CD14-positive monocyte (primary cell): ENCODE data around the gene PDF. TPM values are rescaled to one million over a fixed set of nuclear protein-coding genes. Genes with fewer than 3 reads are reported as not detected.

Experiments
- DNase-seq, 3 donors: peaks; one replicate each; pipeline ENCODE4 v3.0.0-alpha.2; 2011 to 2022
- H2AFZ ChIP-seq: 2 replicates; pipeline ENCODE4 v1.6.0; 2012; ENCODE audit warnings: mild to moderate bottlenecking, low read depth, low read length, inconsistent platforms; ENCODE audit not compliant: insufficient read depth, poor library complexity, severe bottlenecking
- H3K27ac ChIP-seq, 2 donors: 1 replicate in 1 of 2; 2 replicates in 1 of 2; pipeline ENCODE4 v1.5.1; 2012 to 2013; ENCODE audit warnings: low read length in 2 of 2, control low read depth in 1 of 2, inconsistent platforms in 1 of 2, low read depth in 1 of 2, mild to moderate bottlenecking in 1 of 2
- H3K27me3 ChIP-seq, 2 donors: one replicate each; pipeline versions ENCODE4 v1.6.0 to v1.6.1; 2011 to 2013; ENCODE audit warnings: low read length in 2 of 2; ENCODE audit not compliant: control insufficient read depth in 2 of 2, insufficient read depth in 2 of 2
- H3K36me3 ChIP-seq, 2 donors: replicated peaks in 1 of 2; 1 replicate in 1 of 2; 2 replicates in 1 of 2; pipeline versions ENCODE4 v1.5.1 to v1.6.1; 2012 to 2013; ENCODE audit warnings: low read length in 2 of 2, control low read depth in 1 of 2, inconsistent platforms in 1 of 2, mild to moderate bottlenecking in 1 of 2; ENCODE audit not compliant: insufficient read depth in 2 of 2, control insufficient read depth in 1 of 2
- H3K4me1 ChIP-seq, 2 donors: 1 replicate in 1 of 2; 2 replicates in 1 of 2; pipeline versions ENCODE4 v1.5.1 to v1.6.1; 2012 to 2013; ENCODE audit warnings: low read length in 2 of 2, control low read depth in 1 of 2, inconsistent platforms in 1 of 2, mild to moderate bottlenecking in 1 of 2, moderate library complexity in 1 of 2; ENCODE audit not compliant: insufficient read depth in 2 of 2, control insufficient read depth in 1 of 2
- H3K4me2 ChIP-seq: replicated peaks from 2 replicates; pipeline ENCODE3; 2012; ENCODE audit warnings: low read length, moderate library complexity, mild to moderate bottlenecking; ENCODE audit not compliant: poor library complexity, severe bottlenecking; ENCODE audit errors: extremely low read depth
- H3K4me3 ChIP-seq, 3 experiments: fragments of 200-600 bp in 1 of 3; sonication (generic) in 1 of 3; replicated peaks in 1 of 3; 1 replicate in 2 of 3; 2 replicates in 1 of 3; pipeline ENCODE4 v1.5.1; 2011 to 2013; ENCODE audit warnings: low read length in 3 of 3, mild to moderate bottlenecking in 3 of 3, control low read depth in 2 of 3, low read depth in 2 of 3, inconsistent platforms in 1 of 3, moderate library complexity in 1 of 3
- H3K79me2 ChIP-seq: 2 replicates; pipeline ENCODE4 v1.6.0; 2012; ENCODE audit warnings: mild to moderate bottlenecking, control low read depth, inconsistent platforms, low read length, moderate library complexity; ENCODE audit not compliant: insufficient read depth
- H3K9ac ChIP-seq: 2 replicates; pipeline ENCODE4 v1.6.0; 2017; ENCODE audit warnings: low read length, mild to moderate bottlenecking; ENCODE audit not compliant: insufficient read depth, poor library complexity, severe bottlenecking
- H3K9me3 ChIP-seq, 2 donors: replicated peaks in 1 of 2; 1 replicate in 1 of 2; 2 replicates in 1 of 2; pipeline versions ENCODE4 v1.5.1 to v1.6.1; 2012 to 2013; ENCODE audit warnings: low read length in 2 of 2, control low read depth in 1 of 2; ENCODE audit not compliant: control insufficient read depth in 1 of 2, insufficient read depth in 1 of 2
- H4K20me1 ChIP-seq: 2 replicates; pipeline ENCODE4 v1.6.0; 2012; ENCODE audit warnings: mild to moderate bottlenecking, low read length, control low read depth, moderate library complexity; ENCODE audit not compliant: insufficient read depth
- H3K27ac Mint-ChIP-seq, 7 donors: one replicate each; pipeline ENCODE4 v1.8.0; 2020; ENCODE audit warnings: mild to moderate bottlenecking in 7 of 7, mixed read lengths in 7 of 7, moderate library complexity in 6 of 7, inconsistent platforms in 2 of 7
- H3K27me3 Mint-ChIP-seq, 3 donors: one replicate each; pipeline ENCODE4 v1.8.0; 2021 to 2022; ENCODE audit warnings: low read depth in 3 of 3, mild to moderate bottlenecking in 3 of 3, mixed read lengths in 3 of 3, moderate library complexity in 3 of 3, inconsistent platforms in 1 of 3
- H3K36me3 Mint-ChIP-seq, 2 donors: one replicate each; pipeline ENCODE4 v1.8.0; 2020; ENCODE audit warnings: mixed read lengths in 2 of 2, inconsistent platforms in 1 of 2, mild to moderate bottlenecking in 1 of 2
- H3K4me1 Mint-ChIP-seq: one replicate; pipeline ENCODE4 v1.8.0; 2020; ENCODE audit warnings: mild to moderate bottlenecking, mixed read lengths
- H3K4me3 Mint-ChIP-seq, 2 donors: one replicate each; pipeline ENCODE4 v1.8.0; 2020; ENCODE audit warnings: mild to moderate bottlenecking in 2 of 2, mixed read lengths in 2 of 2, moderate library complexity in 1 of 2
- H3K9me3 Mint-ChIP-seq, 7 donors: one replicate each; pipeline ENCODE4 v1.8.0; 2020 to 2022; ENCODE audit warnings: mixed read lengths in 7 of 7, mild to moderate bottlenecking in 6 of 7, moderate library complexity in 6 of 7, inconsistent platforms in 2 of 7
- CTCF ChIP-seq: fragments of 200-600 bp; IDR thresholded peaks from one replicate; pipeline ENCODE4 v1.8.0; 2022; ENCODE audit warnings: antibody characterized with exemption, mild to moderate bottlenecking
- WGBS: methylation state at CpG from one replicate; pipeline ENCODE4 v1.1.5; 2013; ENCODE audit warnings: missing lambda C conversion rate; ENCODE audit not compliant: insufficient coverage; 5-methylcytosine and 5-hydroxymethylcytosine counted together
- intact Hi-C, 2 donors: fragments of 100-400 bp; cut with micrococcal nuclease; formaldehyde crosslinking; loops; one replicate each; pipeline versions ENCODE4 v1.15.0 to v1.15.1; 2023
- polyA plus RNA-seq, 3 donors: library from polyadenylated mRNA; depleted of rRNA in 1 of 3; unstranded in 2 of 3; stranded (reverse) in 1 of 3; fragments of 300-500 nt in 2 of 3; fragments of >200 nt in 1 of 3; fragmentation: Illumina TruSeq in 2 of 3; gene quantifications; 1 replicate in 2 of 3; 2 replicates in 1 of 3; pipeline ENCODE4 v1.2.3, GENCODE V29; 2012 to 2021

PDF gene
- polyA plus RNA-seq, 3 donors: 2.3 to 7.2 (median 4.2) TPM

- 2% methylated on average over 59 of the region's 59 CpGs for WGBS
- Mint-ChIP-seq H3K36me3 (peaks cover 27 to 43% of the 10 kb centered on the region in 2 donors), H3K4me1 (peaks cover 15% of the 10 kb centered on the region), H3K4me3 (peak overlapping the region; percentile 98 to 100), H3K27ac (peak overlapping the region; percentile 85 to 96 (median 93)), H3K9me3 (peaks cover 0 to 2% (median 0%) of the 10 kb centered on the region in 7 donors), H3K27me3 (peaks cover 1 to 7% (median 5%) of the 10 kb centered on the region in 3 donors)
- Histone ChIP-seq H3K4me3 (peak overlapping the region; percentile 57 to 78 (median 66)), H4K20me1 (peaks cover 49% of the 10 kb centered on the region), H3K4me2 (peak overlapping the region; percentile 86), H3K27ac (peak overlapping the region; percentile 52 to 68), H2AFZ (peak overlapping the region; percentile 88), H3K27me3 (no peaks in the 10 kb centered on the region), H3K9me3 (no peaks in the 10 kb centered on the region), H3K36me3 (peaks cover 22 to 38% of the 10 kb centered on the region in 2 donors), H3K9ac (peak overlapping the region; percentile 93), H3K79me2 (peaks cover 48% of the 10 kb centered on the region), H3K4me1 (peaks cover 13 to 14% of the 10 kb centered on the region in 2 donors)
- intact Hi-C loops: loop anchor here in 1 of 2 donors (5.0 to 10.0 kb wide), 2 partner anchors 124 to 177 kb away; partner anchors contain the start of genes CHTF8, SNTB2 and UTP4
- TF ChIP-seq CTCF: no peak
- peak in 2 of 3 donors; percentile 9 to 47 for DNase-seq
Observed at GRCh38 chr16:69311533-69312387, 18.6 kb downstream of the PDF start.

- Histone ChIP-seq H3K9me3 (no peaks in the 10 kb centered on the region), H3K4me1 (peaks cover 13 to 14% of the 10 kb centered on the region in 2 donors), H3K4me2 (peak within 1 kb of the TSS; percentile 89), H3K27ac (peak within 1 kb of the TSS; percentile 70 to 93), H3K36me3 (peaks cover 14 to 29% of the 10 kb centered on the region in 2 donors), H2AFZ (peak within 1 kb of the TSS; percentile 93), H4K20me1 (peaks cover 41% of the 10 kb centered on the region), H3K9ac (peak within 1 kb of the TSS; percentile 93), H3K27me3 (no peaks in the 10 kb centered on the region), H3K79me2 (peaks cover 45% of the 10 kb centered on the region), H3K4me3 (peak within 1 kb of the TSS; percentile 66 to 78 (median 78))
- Mint-ChIP-seq H3K36me3 (peaks cover 18 to 34% of the 10 kb centered on the region in 2 donors), H3K9me3 (peaks cover 0 to 2% (median 0%) of the 10 kb centered on the region in 7 donors), H3K4me1 (peaks cover 15% of the 10 kb centered on the region), H3K27ac (peak within 1 kb of the TSS; percentile 88 to 96 (median 95)), H3K4me3 (peak within 1 kb of the TSS; percentile 98 to 100), H3K27me3 (peaks cover 1 to 10% (median 5%) of the 10 kb centered on the region in 3 donors)
- TF ChIP-seq CTCF: peak; percentile 82
- peak; percentile 95 to 97 (median 96) for DNase-seq
- WGBS: 13% methylated on average over 52 of the region's 70 CpGs
- intact Hi-C loops: loop anchor here in 1 of 2 donors (5.0 to 10.0 kb wide), 2 partner anchors 124 to 176 kb away; partner anchors contain the start of genes CHTF8, SNTB2 and UTP4
Observed at GRCh38 chr16:69310653-69311532, 19.5 kb downstream of the PDF start, which contains the start of gene VPS4A. Gene VPS4A (plus strand): TSS chr16:69311350. CDS start chr16:69311512, 162 bp downstream.
